ENCODE results near the gene SPINDOC.
"Not testable (repeated sequence)": the region's sequence is repeated elsewhere in the genome, so short reads cannot be mapped to it uniquely, and the experiment has no call there.

The SPINDOC gene

GRCh38 chr11:63785823-63786222 lies 27.4 kb upstream of the SPINDOC start:
- no peak for DNase-seq
- no peak for ATAC-seq

- ATAC-seq (no peak), DNase-seq (no peak)
These were observed 21.6 kb upstream of the SPINDOC start for GRCh38 chr11:63791495-63792167.

GRCh38 chr11:63793161-63793560 lies 20.1 kb upstream of the SPINDOC start:
- DNase-seq (no peak), ATAC-seq (no peak)

- no peak for DNase-seq
- no peak for ATAC-seq
These were observed 18.2 kb upstream of the SPINDOC start for GRCh38 chr11:63795066-63795465.

- no peak for ATAC-seq
- DNase-seq = no peak
These were observed 12.3 kb upstream of the SPINDOC start for GRCh38 chr11:63800921-63801320.

- ATAC-seq = no peak
- no peak for DNase-seq
These were observed 10.4 kb upstream of the SPINDOC start for GRCh38 chr11:63802637-63803414.

GRCh38 chr11:63804259-63804658 lies 9.0 kb upstream of the SPINDOC start:
- ATAC-seq (no peak), DNase-seq (no peak)

- ATAC-seq = no peak
- DNase-seq = no peak
These were observed 7.3 kb upstream of the SPINDOC start for GRCh38 chr11:63805844-63806415.

GRCh38 chr11:63810383-63810782 lies 2.9 kb upstream of the SPINDOC start:
- ATAC-seq, DNase-seq: not testable (repeated sequence)

- ATAC-seq = no peak
- DNase-seq = no peak
These were observed 1.7 kb upstream of the SPINDOC start for GRCh38 chr11:63811522-63811921.

GRCh38 chr11:63813563-63814382 lies 517 bp downstream of the SPINDOC start:
- DNase-seq (peak; percentile 63), ATAC-seq (peak; percentile 40)

- no peak for ATAC-seq
These were observed 1.1 kb downstream of the SPINDOC start for GRCh38 chr11:63814383-63814736.

GRCh38 chr11:63816166-63816565 lies 2.9 kb downstream of the SPINDOC start:
- DNase-seq = no peak
- no peak for ATAC-seq

More at GRCh38 chr11:63814383-63814736, 1.1 kb downstream of the SPINDOC start:
- no peak for DNase-seq

GRCh38 chr11:63816732-63817131 lies 3.5 kb downstream of the SPINDOC start:
- no peak for DNase-seq
- ATAC-seq = no peak

- no peak for DNase-seq
- no peak for ATAC-seq
These were observed 4.7 kb downstream of the SPINDOC start for GRCh38 chr11:63817758-63818498.

- no peak for DNase-seq
- no peak for ATAC-seq
These were observed 5.4 kb downstream of the SPINDOC start for GRCh38 chr11:63818609-63819008.

- no peak for DNase-seq
- ATAC-seq = no peak
These were observed 8.2 kb downstream of the SPINDOC start for GRCh38 chr11:63821411-63821810.

GRCh38 chr11:63826471-63827190 lies 13.4 kb downstream of the SPINDOC start:
- DNase-seq (no peak), ATAC-seq (no peak)

GRCh38 chr11:63829823-63830489 lies 16.7 kb downstream of the SPINDOC start:
- DNase-seq (no peak), ATAC-seq (peak; percentile 63)

- no peak for ATAC-seq
- DNase-seq = no peak
These were observed 18.1 kb downstream of the SPINDOC start for GRCh38 chr11:63831326-63831725.

- DNase-seq (no peak), ATAC-seq (no peak)
These were observed 19.1 kb downstream of the SPINDOC start for GRCh38 chr11:63832336-63832735.
